ENCODE measurements around the gene NIPA2. TPM values are rescaled to one million over a fixed set of nuclear protein-coding genes. Genes with fewer than 3 reads are reported as not detected.

The NIPA2 gene
- total and polyA plus RNA-seq, 2 of the 8 experiments (the other 6 are each of a cell fraction or from before 2014, with no cell fraction given), result 38.5 to 81.7 TPM

DNA sequence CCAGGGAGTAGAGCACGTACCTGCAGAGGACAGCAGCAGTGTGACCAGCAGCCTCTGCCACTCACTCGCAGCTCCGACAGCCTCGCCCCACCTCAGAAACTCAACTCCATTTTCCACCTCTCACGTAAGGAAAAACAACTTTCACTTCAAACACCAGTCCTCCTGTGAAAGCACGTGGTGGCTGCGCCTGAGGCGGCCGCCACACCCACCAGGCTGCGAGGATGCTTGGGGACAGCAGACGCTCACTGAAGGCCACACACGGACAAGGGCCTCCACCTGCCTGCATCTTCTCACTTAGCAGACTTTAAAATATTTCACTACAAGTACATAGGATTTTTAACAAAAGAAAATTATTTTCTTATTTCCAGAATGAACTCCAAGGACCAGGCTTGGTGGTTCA is 73.8 kb downstream of the NIPA2 start:
- POLR2A ChIA-PET (ENCODE audit: partially characterized antibody), result no interaction called here
- TF ChIP-seq SUZ12 (IDR thresholded peaks at IDR 0.05; ENCODE audit: low read length), result no peak
- no peak for TF ChIP-seq RNF2 (IDR thresholded peaks at IDR 0.05; ENCODE audit: borderline replicate concordance, low read depth, low read length, missing control alignments, poor library complexity, severe bottlenecking)
- no peak for TF ChIP-seq HDAC6 (IDR thresholded peaks at IDR 0.05; ENCODE audit: low read depth, low read length)
- TF ChIP-seq, protein P1, sequence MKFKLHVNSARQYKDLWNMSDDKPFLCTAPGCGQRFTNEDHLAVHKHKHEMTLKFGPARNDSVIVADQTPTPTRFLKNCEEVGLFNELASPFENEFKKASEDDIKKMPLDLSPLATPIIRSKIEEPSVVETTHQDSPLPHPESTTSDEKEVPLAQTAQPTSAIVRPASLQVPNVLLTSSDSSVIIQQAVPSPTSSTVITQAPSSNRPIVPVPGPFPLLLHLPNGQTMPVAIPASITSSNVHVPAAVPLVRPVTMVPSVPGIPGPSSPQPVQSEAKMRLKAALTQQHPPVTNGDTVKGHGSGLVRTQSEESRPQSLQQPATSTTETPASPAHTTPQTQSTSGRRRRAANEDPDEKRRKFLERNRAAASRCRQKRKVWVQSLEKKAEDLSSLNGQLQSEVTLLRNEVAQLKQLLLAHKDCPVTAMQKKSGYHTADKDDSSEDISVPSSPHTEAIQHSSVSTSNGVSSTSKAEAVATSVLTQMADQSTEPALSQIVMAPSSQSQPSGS (IDR thresholded peaks at IDR 0.05; ENCODE audit: low read length), result no peak
- TF ChIP-seq, protein P2, sequence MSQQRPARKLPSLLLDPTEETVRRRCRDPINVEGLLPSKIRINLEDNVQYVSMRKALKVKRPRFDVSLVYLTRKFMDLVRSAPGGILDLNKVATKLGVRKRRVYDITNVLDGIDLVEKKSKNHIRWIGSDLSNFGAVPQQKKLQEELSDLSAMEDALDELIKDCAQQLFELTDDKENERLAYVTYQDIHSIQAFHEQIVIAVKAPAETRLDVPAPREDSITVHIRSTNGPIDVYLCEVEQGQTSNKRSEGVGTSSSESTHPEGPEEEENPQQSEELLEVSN (IDR thresholded peaks at IDR 0.05), result no peak
- TF ChIP-seq MAFK (IDR thresholded peaks at IDR 0.05; ENCODE audit: low read depth, low read length), result no peak
- TF ChIP-seq POLR2A (IDR thresholded peaks at IDR 0.05; ENCODE audit: control extremely low read depth in 1 of 2, low read depth in 2 of 2, low read length in 2 of 2), result no peak
- no peak for TF ChIP-seq KDM5A (IDR thresholded peaks at IDR 0.05; ENCODE audit: low read length)

More for the DNA sequence above, 73.8 kb downstream of the NIPA2 start:
- Histone ChIP-seq H2BK12ac (ENCODE audit: low read depth, low read length) (no peak overlapping the region), H3K79me1 (ENCODE audit: low read depth, low read length) (no peaks in the 10 kb centered on the region), H3K18ac (ENCODE audit: extremely low read depth, low read length) (no peak overlapping the region), H3K9me3 (ENCODE audit: insufficient read depth in 2 of 2, low read depth in 1 of 2, low read length in 1 of 2) (no peaks in the 10 kb centered on the region), H3K4ac (replicated peaks; ENCODE audit: insufficient read length, low read depth, low read length) (no peak overlapping the region), H3K27ac (ENCODE audit: low read depth, low read length) (no peak overlapping the region), H3K4me3 (ENCODE audit: extremely low read depth in 1 of 4, insufficient read depth in 2 of 4, low read depth in 3 of 4, low read length in 4 of 4) (no peak overlapping the region), H4K5ac (ENCODE audit: insufficient read length, low read depth, low read length) (no peak overlapping the region), H2AFZ (ENCODE audit: low read length) (no peak overlapping the region), H3K14ac (ENCODE audit: insufficient read length) (no peak overlapping the region), H3K79me2 (ENCODE audit: control insufficient read depth in 1 of 2, insufficient read depth in 2 of 2, low read length in 2 of 2) (no peaks in the 10 kb centered on the region), H4K8ac (ENCODE audit: extremely low read depth, insufficient read depth, low read length) (no peak overlapping the region), H3K36me3 (ENCODE audit: control insufficient read depth in 2 of 4, insufficient read depth in 4 of 4, low read length in 3 of 4) (peaks cover 0 to 3% (median 0%) of the 10 kb centered on the region in 4 experiments; a peak in 3 of 8 replicates), H2BK20ac (ENCODE audit: low read length) (no peak overlapping the region), H2BK120ac (replicated peaks; ENCODE audit: low read depth, low read length) (no peak overlapping the region), H3K23ac (ENCODE audit: insufficient read length) (no peak overlapping the region), H3K4me2 (ENCODE audit: insufficient read depth in 1 of 2, low read depth in 2 of 2, low read length in 2 of 2) (no peak overlapping the region), H2BK15ac (ENCODE audit: low read length) (no peak overlapping the region), H4K91ac (replicated peaks; ENCODE audit: insufficient read length, low read length) (no peak overlapping the region), H3K27me3 (replicated peaks in 1 of 4; ENCODE audit: control insufficient read depth in 3 of 4, extremely low read depth in 1 of 4, insufficient read depth in 3 of 4, low read length in 3 of 4) (no peaks in the 10 kb centered on the region; a peak in 1 of 7 replicates), H3K4me1 (replicated peaks in 1 of 4; ENCODE audit: control insufficient read depth in 3 of 4, insufficient read depth in 4 of 4, low read length in 3 of 4) (no peaks in the 10 kb centered on the region), H4K20me1 (replicated peaks in 1 of 2; ENCODE audit: control insufficient read depth in 1 of 2, insufficient read depth in 2 of 2, low read length in 2 of 2) (peaks cover 2 to 3% of the 10 kb centered on the region in 2 experiments), H2AK5ac (ENCODE audit: low read depth, low read length) (no peak overlapping the region), H2BK5ac (ENCODE audit: low read depth, low read length) (no peak overlapping the region), H3K9ac (replicated peaks in 1 of 4; ENCODE audit: extremely low read depth in 1 of 4, low read depth in 3 of 4, low read length in 3 of 4) (no peak overlapping the region), H3K56ac (replicated peaks; ENCODE audit: insufficient read length, low read depth, low read length) (no peak overlapping the region), H3K23me2 (ENCODE audit: low read depth, low read length) (no peaks in the 10 kb centered on the region)
- CTCF ChIA-PET (ENCODE audit: partially characterized antibody), result interaction anchor here (1.9 kb wide), 1 partner anchor 9 kb away, joined by 7 read pairs; no protein-coding TSS in a partner anchor
- DNase-seq (ENCODE audit: low read depth in 1 of 2, low spot score in 2 of 2) (no peak), FAIRE-seq (no peak)
- 93% methylated on average over 12 of the region's 12 CpGs; no CpG with 5 or more reads in 1 of the 2 experiments for WGBS, 2 experiments (ENCODE audit: extremely low coverage in 1 of 2, insufficient coverage in 1 of 2, insufficient read length in 1 of 2, insufficient replicate concordance in 2 of 2, low coverage in 1 of 2, low lambda C conversion rate in 2 of 2, missing lambda C conversion rate in 1 of 2)

All from H1 (cell line).